HepG2 (cell line): ENCODE data around the gene STRADA. TPM values are rescaled to one million over a fixed set of nuclear protein-coding genes. Genes with fewer than 3 reads are reported as not detected.
A peak's percentile ranks its signal among the peaks of the same experiment; 100 is the strongest.

Experiments used
- ATF1 ChIP-seq: IDR thresholded peaks from 2 replicates; pipeline ENCODE4 v1.6.1; 2016; ENCODE audit warnings: mild to moderate bottlenecking, control low read depth
- CHD4 ChIP-seq: fragments of 200-600 bp; sonication (generic); IDR thresholded peaks from 2 replicates; pipeline ENCODE4 v1.7.0; 2017; ENCODE audit warnings: mild to moderate bottlenecking, low read length, borderline replicate concordance
- CREM ChIP-seq, 2 experiments: sonication (generic) in 1 of 2; formaldehyde crosslinking in 1 of 2; IDR thresholded peaks; 2 replicates each; pipeline versions ENCODE4 v1.4.0 to v1.6.1; 2016 to 2020; ENCODE audit warnings: antibody characterized with exemption in 1 of 2, mild to moderate bottlenecking in 1 of 2, missing genetic modification reagents in 1 of 2
- EED ChIP-seq: sonication (generic); formaldehyde crosslinking; IDR thresholded peaks from 2 replicates; pipeline ENCODE4 v1.5.0; 2020; ENCODE audit warnings: mild to moderate bottlenecking, missing genetic modification reagents
- FOXO1 ChIP-seq: sonication (generic); formaldehyde crosslinking; IDR thresholded peaks from 2 replicates; pipeline ENCODE4 v1.4.0; 2020; ENCODE audit warnings: missing genetic modification reagents
- HMG20A ChIP-seq: IDR thresholded peaks from 2 replicates; pipeline ENCODE4 v1.6.1; 2016; ENCODE audit warnings: borderline replicate concordance
- NFRKB ChIP-seq: fragments of 450-650 bp; IDR thresholded peaks from 2 replicates; pipeline ENCODE4 v1.6.1; 2017
- NRL ChIP-seq: sonication (generic); formaldehyde crosslinking; IDR thresholded peaks from 2 replicates; pipeline ENCODE4 v1.5.0; 2020; ENCODE audit warnings: missing genetic modification reagents, mild to moderate bottlenecking, moderate library complexity, borderline replicate concordance
- PCBP2 ChIP-seq: fragments of 200-400 bp; formaldehyde crosslinking; optimal IDR thresholded peaks from 2 replicates; pipeline ENCODE3; 2018; ENCODE audit warnings: low read length, low read depth; ENCODE audit not compliant: poor library complexity, severe bottlenecking
- RARG ChIP-seq: sonication (generic); formaldehyde crosslinking; IDR thresholded peaks from 2 replicates; pipeline ENCODE4 v1.4.0; 2020; ENCODE audit warnings: low read depth, mild to moderate bottlenecking, missing genetic modification reagents
- SP1 ChIP-seq, 2 experiments: fragments of 450-650 bp in 1 of 2; sonication (generic) in 1 of 2; formaldehyde crosslinking in 1 of 2; IDR thresholded peaks; 2 replicates each; pipeline versions ENCODE4 v1.4.0 to v1.6.1; 2016 to 2020; ENCODE audit warnings: missing genetic modification reagents in 1 of 2
- STAT6 ChIP-seq: sonication (generic); formaldehyde crosslinking; IDR thresholded peaks from 2 replicates; pipeline ENCODE4 v1.4.0; 2020; ENCODE audit warnings: missing genetic modification reagents, mild to moderate bottlenecking, borderline replicate concordance
- ZNF143 ChIP-seq: sonication (generic); formaldehyde crosslinking; IDR thresholded peaks from 2 replicates; pipeline ENCODE4 v1.4.0; 2020; ENCODE audit warnings: missing genetic modification reagents
- ZNF205 ChIP-seq: IDR thresholded peaks from 2 replicates; pipeline ENCODE4 v1.6.1; 2018; ENCODE audit warnings: missing biosample characterization, missing genetic modification reagents
- ZNF317 ChIP-seq: sonication (generic); formaldehyde crosslinking; IDR thresholded peaks from 2 replicates; pipeline ENCODE4 v1.5.0; 2020; ENCODE audit warnings: mild to moderate bottlenecking, missing genetic modification reagents
- ZNF430 ChIP-seq: sonication (generic); formaldehyde crosslinking; IDR thresholded peaks from 2 replicates; pipeline ENCODE4 v1.9.0; 2021; ENCODE audit warnings: mild to moderate bottlenecking, missing genetic modification reagents
- ZNF556 ChIP-seq: sonication (generic); formaldehyde crosslinking; IDR thresholded peaks from 2 replicates; pipeline ENCODE4 v1.4.0; 2020; ENCODE audit warnings: mild to moderate bottlenecking, missing genetic modification reagents, borderline replicate concordance
- ZNF703 ChIP-seq: sonication (generic); formaldehyde crosslinking; IDR thresholded peaks from 2 replicates; pipeline ENCODE4 v1.5.1; 2020; ENCODE audit warnings: missing genetic modification reagents, mild to moderate bottlenecking, moderate library complexity, borderline replicate concordance
- ZNF737 ChIP-seq: sonication (generic); formaldehyde crosslinking; IDR thresholded peaks from 2 replicates; pipeline ENCODE4 v1.5.0; 2020; ENCODE audit warnings: missing genetic modification reagents, mild to moderate bottlenecking, borderline replicate concordance
- ZSCAN22 ChIP-seq: sonication (generic); formaldehyde crosslinking; IDR thresholded peaks from 2 replicates; pipeline ENCODE4 v1.4.0; 2020; ENCODE audit warnings: mild to moderate bottlenecking, missing genetic modification reagents
- polyA plus RNA-seq, 8 experiments: library from polyadenylated mRNA; depleted of rRNA in 3 of 8; stranded (reverse) in 7 of 8; unstranded in 1 of 8; fragments of >200 nt; fragmentation: Illumina TruSeq in 4 of 8; extraction: Trizol in 4 of 8; gene quantifications; 2 replicates each; pipeline versions ENCODE4 v1.2.1 to v1.2.3, GENCODE V29; 2011 to 2016; ENCODE audit warnings: low read depth in 4 of 8, missing spikeins in 1 of 8, mixed read lengths in 1 of 8; ENCODE audit not compliant: insufficient read depth in 1 of 8
- total RNA-seq, 5 experiments: library from RNA; depleted of rRNA; stranded (reverse); fragments of >200 nt; fragmentation: Illumina TruSeq; extraction: Trizol; gene quantifications; 2 replicates each; pipeline ENCODE4 v1.2.3, GENCODE V29; 2016; ENCODE audit warnings: low read depth in 1 of 5
- TF ChIP-seq, protein P1 (sequence below): sonication (generic); formaldehyde crosslinking; IDR thresholded peaks from 2 replicates; pipeline ENCODE4 v1.4.0; 2020; ENCODE audit warnings: missing genetic modification reagents
- TF ChIP-seq, protein P2 (sequence below): IDR thresholded peaks from 2 replicates; pipeline ENCODE4 v1.6.1; 2016; ENCODE audit warnings: missing compliant biosample characterization, missing genetic modification reagents, borderline replicate concordance

The STRADA gene
- total and polyA plus RNA-seq, 2 of the 13 experiments (the other 11 are each of a cell fraction or from before 2014, with no cell fraction given) = 17.6 to 17.9 TPM

GRCh38 chr17:63741143-63741407 is 524 bp downstream of the STRADA start (continued):
- TF ChIP-seq PCBP2 (peak; percentile 31), CREM (IDR thresholded peaks at IDR 0.05) (no peak), CREM (CRISPR knock-in tag; IDR thresholded peaks at IDR 0.05) (no peak), SP1 (IDR thresholded peaks at IDR 0.05) (no peak), SP1 (CRISPR knock-in tag; IDR thresholded peaks at IDR 0.05) (no peak), EED (CRISPR knock-in tag) (no peak), ZNF703 (no peak), ZNF556 (CRISPR knock-in tag) (no peak), ZSCAN22 (CRISPR knock-in tag) (no peak; the same call in 1 of the 2 replicates), HMG20A (CRISPR knock-in tag) (no peak), ATF1 (CRISPR knock-in tag) (peak; percentile 34; the same call in 1 of the 2 replicates), FOXO1 (CRISPR knock-in tag) (no peak), STAT6 (CRISPR knock-in tag) (no peak), ZNF317 (CRISPR knock-in tag) (no peak), RARG (CRISPR knock-in tag) (0 out of 2 replicates have a peak, but pooled peaks have one; percentile 2), CHD4 (no peak), ZNF430 (no peak), ZNF205 (CRISPR knock-in tag) (no peak), ZNF143 (CRISPR knock-in tag) (no peak), NFRKB (no peak), NRL (CRISPR knock-in tag) (no peak), ZNF737 (CRISPR knock-in tag) (no peak)
- TF ChIP-seq, protein P1, sequence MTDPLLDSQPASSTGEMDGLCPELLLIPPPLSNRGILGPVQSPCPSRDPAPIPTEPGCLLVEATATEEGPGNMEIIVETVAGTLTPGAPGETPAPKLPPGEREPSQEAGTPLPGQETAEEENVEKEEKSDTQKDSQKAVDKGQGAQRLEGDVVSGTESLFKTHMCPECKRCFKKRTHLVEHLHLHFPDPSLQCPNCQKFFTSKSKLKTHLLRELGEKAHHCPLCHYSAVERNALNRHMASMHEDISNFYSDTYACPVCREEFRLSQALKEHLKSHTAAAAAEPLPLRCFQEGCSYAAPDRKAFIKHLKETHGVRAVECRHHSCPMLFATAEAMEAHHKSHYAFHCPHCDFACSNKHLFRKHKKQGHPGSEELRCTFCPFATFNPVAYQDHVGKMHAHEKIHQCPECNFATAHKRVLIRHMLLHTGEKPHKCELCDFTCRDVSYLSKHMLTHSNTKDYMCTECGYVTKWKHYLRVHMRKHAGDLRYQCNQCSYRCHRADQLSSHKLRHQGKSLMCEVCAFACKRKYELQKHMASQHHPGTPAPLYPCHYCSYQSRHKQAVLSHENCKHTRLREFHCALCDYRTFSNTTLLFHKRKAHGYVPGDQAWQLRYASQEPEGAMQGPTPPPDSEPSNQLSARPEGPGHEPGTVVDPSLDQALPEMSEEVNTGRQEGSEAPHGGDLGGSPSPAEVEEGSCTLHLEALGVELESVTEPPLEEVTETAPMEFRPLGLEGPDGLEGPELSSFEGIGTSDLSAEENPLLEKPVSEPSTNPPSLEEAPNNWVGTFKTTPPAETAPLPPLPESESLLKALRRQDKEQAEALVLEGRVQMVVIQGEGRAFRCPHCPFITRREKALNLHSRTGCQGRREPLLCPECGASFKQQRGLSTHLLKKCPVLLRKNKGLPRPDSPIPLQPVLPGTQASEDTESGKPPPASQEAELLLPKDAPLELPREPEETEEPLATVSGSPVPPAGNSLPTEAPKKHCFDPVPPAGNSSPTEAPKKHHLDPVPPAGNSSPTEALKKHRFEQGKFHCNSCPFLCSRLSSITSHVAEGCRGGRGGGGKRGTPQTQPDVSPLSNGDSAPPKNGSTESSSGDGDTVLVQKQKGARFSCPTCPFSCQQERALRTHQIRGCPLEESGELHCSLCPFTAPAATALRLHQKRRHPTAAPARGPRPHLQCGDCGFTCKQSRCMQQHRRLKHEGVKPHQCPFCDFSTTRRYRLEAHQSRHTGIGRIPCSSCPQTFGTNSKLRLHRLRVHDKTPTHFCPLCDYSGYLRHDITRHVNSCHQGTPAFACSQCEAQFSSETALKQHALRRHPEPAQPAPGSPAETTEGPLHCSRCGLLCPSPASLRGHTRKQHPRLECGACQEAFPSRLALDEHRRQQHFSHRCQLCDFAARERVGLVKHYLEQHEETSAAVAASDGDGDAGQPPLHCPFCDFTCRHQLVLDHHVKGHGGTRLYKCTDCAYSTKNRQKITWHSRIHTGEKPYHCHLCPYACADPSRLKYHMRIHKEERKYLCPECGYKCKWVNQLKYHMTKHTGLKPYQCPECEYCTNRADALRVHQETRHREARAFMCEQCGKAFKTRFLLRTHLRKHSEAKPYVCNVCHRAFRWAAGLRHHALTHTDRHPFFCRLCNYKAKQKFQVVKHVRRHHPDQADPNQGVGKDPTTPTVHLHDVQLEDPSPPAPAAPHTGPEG (CRISPR knock-in tag) = 0 out of 2 replicates have a peak, but pooled peaks have one; percentile 7
- TF ChIP-seq, protein P2, sequence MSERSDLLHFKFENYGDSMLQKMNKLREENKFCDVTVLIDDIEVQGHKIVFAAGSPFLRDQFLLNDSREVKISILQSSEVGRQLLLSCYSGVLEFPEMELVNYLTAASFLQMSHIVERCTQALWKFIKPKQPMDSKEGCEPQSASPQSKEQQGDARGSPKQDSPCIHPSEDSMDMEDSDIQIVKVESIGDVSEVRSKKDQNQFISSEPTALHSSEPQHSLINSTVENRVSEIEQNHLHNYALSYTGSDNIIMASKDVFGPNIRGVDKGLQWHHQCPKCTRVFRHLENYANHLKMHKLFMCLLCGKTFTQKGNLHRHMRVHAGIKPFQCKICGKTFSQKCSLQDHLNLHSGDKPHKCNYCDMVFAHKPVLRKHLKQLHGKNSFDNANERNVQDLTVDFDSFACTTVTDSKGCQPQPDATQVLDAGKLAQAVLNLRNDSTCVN (CRISPR knock-in tag) = no peak
